ENCODE measurements around the gene IER3.
A peak's percentile ranks its signal among the peaks of the same experiment; 100 is the strongest.
"Not testable (repeated sequence)": the region's sequence is repeated elsewhere in the genome, so short reads cannot be mapped to it uniquely, and the experiment has no call there.

IER3 gene

DNA sequence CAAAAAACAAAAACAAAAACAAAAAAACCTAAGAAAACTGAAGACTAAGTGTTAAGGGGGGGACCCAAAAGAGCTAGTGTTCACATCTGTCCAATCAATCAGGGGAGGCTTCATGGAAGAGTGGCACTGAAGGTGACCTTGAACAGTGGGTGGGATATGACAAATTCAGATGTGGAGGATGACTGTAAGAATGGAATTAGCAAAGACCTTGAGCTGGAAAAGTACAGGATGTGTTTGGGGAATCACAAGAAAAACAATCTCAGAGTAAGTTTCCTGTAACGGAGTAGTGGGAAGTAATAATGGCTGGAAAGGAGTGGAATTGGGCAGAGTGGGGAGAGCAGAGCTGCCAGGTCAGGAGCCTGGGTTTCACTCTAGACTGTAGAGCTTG lies 2.9 kb upstream of the IER3 start:
- DNase-seq: no peak

DNA sequence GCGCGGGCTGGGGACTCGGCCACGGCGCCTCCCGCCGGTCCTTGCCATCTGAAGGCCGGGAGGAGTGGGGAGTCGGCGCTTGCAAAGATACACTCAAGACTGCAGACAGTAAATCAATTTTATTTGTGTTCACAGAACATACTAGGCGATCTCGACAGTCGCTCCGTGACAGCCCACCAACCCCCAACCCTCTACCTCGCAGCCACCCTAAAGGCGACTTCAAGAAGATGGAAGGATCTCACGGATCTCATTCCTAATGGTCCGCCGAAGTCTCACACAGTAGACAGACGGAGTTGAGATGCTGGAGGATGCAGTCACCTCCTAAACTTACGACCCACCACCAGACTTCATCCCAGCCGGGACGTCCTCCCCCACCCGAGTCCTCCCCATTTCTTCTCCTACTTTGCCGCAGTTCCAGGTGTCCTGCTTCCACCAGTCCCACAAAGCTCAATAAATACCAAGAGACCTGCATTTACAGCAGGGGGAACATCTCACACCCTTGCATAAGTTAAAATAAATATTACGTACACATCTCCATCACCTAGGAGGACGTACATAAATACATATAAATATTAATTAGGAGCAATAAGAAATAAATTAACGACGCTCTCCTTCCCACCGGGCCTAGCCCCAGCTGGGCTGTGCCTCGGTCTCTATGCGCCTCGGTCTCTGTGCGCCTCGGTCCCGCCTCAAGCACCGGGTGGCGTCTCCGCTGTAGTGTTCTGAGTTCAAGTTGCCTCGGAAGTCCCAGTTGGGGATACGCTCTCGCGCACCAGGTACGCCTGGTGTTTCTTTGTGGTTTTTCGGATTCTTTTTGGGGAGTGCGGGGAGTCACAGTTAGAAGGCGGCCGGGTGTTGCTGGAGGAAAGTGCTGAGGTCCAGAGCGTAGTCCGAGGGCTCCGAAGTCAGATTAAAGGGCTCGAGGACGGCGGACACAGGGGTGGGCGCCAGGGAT lies 971 bp downstream of the IER3 start:
- DNase-seq: peak; percentile 54

DNA sequence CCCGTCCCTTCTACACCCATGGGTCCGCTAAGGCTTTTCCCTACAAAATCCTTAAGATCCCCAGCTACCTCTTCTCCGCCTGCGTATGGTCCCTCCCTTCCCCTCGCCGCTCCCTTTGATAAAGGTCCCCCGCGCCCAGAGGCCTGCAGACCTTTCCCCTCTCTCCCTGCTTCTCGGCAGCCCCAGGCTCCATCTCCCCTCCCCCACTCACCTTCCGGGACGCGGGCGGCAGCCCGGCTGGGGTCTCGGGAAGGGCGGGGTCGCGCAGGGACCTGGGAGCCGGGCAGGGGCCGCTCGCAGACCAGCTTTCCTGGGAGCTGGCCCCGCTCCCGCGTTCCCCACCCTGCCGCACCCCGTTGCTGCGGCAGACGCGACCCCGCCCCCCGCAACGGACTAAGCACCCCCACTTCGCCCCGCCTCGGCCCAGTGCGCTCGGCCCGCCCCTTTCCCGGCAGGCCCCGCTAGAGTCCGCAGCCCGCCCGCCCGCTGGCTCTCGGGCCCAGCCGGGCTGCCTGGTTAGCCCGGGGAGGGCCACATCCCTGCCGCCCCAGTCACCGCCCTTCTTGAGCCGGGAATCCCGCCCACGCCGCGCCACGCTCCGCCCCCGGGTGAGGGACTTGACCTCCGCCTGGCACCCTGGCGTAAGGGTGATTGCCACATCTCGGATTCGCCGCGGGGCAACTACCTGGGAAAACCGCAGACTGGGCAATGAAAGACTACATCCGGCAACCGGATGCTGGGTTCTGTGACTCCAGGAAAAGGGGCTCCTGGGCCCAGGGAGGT lies 1.8 kb downstream of the IER3 start, which contains the start of gene FLOT1:
TSS of gene FLOT1 (minus strand) at position 372 of the 783 bp plus-strand sequence. CDS start 498 bp downstream, outside the sequence.
- DNase-seq: peak; percentile 99

GRCh38 chr6:30741789-30742315 lies 2.5 kb downstream of the IER3 start:
- DNase-seq: no peak

DNA sequence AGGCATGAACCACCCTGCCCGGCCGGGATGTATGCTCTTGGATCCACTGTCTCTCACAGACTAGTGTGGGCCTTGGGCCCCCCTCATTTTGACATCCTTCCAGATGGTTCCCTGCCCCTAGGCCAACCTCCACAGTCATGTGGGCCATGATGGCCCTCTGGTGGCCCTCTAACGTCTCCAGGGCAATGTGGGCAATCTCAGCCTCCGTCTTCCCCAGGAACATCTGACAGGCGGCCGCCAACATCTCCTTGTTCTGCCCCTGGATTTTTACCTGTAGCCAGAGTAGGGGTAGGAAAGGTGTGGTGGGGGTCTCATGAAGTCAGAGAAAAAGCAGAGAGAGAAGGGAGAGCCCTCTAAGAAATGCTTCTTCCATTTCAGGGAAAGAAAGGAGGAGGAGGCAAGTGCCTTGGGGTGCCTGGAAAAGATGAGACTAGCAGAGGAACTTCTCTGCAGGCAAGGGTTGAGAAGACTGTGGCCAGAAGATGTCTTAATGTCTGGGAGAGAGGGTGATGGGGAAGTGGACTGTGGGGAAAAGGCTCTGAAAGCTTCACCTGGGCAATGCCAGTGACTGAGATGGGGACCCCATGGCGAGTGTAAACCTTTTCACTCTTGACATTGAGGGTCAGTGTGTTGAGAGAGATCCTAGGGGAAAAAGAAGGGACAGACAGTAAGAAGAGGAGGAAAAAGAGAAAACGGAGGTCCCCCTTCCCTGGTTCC lies 3.1 kb downstream of the IER3 start:
- DNase-seq: peak; percentile 53

DNA sequence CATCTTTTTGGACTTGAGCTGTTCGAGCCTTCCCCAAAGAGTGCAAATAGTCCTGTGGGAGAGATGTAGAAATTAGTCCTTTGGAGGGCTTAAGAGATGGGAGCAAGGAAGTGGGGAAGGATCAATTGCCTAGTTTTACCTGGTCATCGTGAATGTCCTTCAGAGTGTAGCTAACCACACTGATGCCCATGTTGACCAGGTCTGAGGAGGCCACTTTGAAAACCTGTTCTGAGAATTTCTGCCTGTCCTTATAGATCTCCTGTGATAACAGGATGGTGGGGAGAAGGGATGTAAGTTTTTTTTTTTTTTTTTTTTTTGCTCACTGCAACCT lies 3.8 kb downstream of the IER3 start:
- no peak for DNase-seq

GRCh38 chr6:30738532-30738931 lies 5.8 kb downstream of the IER3 start:
- no peak for DNase-seq

- DNase-seq: peak; percentile 63
Observed at GRCh38 chr6:30735668-30736314, 8.6 kb downstream of the IER3 start.

GRCh38 chr6:30732237-30732943 lies 12.0 kb downstream of the IER3 start:
- DNase-seq: no peak

DNA sequence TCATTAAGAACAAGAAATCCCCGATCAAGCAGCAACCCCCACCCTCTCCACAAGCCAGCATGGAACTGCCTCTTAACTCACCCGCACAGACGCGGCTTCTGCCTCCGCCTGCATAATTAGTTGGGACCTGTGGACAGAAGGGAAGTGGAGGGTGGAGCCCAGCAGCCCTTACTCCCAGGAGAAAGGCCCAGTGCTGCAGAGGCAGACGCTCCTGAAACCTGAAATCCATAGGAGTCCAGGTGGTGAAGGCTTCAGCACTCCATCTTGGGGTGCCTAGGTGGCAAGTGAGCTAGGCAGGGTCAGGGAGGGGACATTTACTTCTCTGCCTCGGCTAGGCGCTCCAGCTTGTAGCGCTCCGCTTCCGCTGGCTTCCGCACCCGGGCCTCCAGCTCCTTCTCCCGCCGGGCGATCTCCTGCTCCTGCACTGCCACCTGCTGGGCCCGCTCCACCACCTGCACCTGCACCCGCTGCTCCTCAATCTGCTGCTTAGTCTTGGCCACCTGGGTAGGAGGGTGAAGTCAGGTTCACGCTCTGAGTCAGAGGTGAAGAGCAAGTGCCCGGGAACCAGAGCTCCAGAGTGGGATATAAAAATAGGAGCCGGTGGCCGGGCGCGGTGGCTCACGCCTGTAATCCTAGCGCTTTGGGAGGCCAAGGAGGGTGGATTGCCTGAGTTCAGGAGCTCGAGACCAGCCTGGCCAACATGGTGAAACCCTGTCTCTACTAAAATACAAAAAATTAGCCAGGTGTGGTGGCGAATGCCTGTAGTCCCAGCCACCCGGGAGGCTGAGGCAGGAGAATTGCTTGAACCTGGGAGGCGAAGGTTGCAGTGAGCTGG lies 13.5 kb downstream of the IER3 start:
- peak; percentile 53 for DNase-seq

DNA sequence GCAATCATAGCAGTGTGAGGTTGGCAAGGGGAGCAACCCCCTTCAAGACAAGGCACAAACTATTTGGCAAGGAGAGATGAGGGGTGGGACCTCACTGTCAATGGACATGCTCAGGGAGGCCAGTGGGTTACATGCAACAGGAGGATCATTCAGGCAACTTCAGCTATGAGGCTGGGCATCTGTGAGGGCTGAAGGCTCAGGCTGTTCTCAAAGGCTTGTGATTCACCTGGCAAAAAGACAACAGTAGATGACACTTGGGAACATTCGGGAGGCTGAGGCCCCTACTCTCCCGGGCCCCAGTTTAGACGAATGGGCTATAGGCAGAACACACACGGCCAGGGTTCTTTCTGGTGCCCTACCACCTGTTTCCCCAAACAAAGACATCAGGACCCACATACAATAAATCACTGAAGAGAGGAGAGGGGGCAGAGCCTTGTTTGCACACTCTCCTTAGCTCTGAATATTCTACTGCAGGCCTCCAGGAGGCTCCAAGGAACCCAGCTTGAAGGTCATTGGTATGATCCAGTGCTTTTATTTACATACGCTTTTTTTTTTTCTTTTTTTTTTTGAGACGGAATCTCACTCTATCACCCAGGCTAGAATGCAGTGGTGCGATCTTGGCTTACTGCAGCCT lies 16.3 kb downstream of the IER3 start:
- DNase-seq: no peak

- DNase-seq: no peak
Observed at GRCh38 chr6:30726506-30727413, 17.6 kb downstream of the IER3 start.

GRCh38 chr6:30725713-30726505 lies 18.4 kb downstream of the IER3 start:
- DNase-seq: no peak

DNA sequence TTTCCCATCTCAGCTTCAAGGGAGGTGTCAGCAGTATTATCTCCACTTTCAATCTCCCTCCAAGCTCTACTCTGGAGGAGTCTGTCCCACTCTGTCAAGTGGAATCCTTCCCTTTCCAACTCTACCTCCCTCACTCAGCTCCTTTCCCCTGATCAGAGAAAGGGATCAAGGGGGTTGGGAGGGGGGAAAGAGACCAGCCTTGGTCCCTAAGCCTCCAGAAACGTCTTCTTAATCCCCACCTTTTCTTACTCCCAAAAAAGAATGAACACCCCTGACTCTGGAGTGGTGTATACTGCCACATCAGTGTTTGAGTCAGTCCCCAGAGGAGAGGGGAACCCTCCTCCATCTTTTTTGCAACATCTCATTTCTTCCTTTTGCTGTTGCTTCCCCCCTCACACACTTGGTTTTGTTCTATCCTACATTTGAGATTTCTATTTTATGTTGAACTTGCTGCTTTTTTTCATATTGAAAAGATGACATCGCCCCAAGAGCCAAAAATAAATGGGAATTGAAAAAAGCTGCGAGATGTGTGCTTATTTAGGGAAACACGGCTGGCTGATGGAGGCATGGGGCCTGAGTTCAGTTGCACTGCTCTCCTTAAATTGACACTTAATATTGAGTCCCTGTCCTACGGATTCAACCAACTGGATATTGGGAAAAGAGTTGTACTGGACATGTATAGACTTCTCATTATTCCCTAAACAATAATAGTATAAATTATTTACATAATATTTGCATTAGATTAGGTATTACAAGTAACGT lies 19.3 kb downstream of the IER3 start:
- peak; percentile 60 for DNase-seq

GRCh38 chr6:30723843-30724741 lies 20.3 kb downstream of the IER3 start:
- DNase-seq: not testable (repeated sequence)

DNA sequence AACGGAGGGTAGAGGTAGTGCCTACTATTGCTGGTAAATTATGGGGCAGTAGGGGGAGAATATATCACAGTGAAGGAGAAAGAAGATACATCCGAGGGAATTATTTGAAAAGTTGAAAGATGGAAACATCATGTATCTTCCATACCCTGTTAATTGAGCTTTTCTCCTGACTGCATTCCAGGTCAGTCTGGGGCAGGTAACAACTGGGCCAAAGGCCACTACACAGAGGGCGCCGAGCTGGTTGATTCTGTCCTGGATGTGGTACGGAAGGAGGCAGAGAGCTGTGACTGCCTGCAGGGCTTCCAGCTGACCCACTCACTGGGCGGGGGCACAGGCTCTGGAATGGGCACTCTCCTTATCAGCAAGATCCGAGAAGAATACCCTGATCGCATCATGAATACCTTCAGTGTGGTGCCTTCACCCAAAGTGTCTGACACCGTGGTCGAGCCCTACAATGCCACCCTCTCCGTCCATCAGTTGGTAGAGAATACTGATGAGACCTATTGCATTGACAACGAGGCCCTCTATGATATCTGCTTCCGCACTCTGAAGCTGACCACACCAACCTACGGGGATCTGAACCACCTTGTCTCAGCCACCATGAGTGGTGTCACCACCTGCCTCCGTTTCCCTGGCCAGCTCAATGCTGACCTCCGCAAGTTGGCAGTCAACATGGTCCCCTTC lies 21.0 kb downstream of the IER3 start:
- not testable (repeated sequence) for DNase-seq
